ENCODE data around the gene CDH22.

Gene CDH22, protein sequence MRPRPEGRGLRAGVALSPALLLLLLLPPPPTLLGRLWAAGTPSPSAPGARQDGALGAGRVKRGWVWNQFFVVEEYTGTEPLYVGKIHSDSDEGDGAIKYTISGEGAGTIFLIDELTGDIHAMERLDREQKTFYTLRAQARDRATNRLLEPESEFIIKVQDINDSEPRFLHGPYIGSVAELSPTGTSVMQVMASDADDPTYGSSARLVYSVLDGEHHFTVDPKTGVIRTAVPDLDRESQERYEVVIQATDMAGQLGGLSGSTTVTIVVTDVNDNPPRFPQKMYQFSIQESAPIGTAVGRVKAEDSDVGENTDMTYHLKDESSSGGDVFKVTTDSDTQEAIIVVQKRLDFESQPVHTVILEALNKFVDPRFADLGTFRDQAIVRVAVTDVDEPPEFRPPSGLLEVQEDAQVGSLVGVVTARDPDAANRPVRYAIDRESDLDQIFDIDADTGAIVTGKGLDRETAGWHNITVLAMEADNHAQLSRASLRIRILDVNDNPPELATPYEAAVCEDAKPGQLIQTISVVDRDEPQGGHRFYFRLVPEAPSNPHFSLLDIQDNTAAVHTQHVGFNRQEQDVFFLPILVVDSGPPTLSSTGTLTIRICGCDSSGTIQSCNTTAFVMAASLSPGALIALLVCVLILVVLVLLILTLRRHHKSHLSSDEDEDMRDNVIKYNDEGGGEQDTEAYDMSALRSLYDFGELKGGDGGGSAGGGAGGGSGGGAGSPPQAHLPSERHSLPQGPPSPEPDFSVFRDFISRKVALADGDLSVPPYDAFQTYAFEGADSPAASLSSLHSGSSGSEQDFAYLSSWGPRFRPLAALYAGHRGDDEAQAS

DNA sequence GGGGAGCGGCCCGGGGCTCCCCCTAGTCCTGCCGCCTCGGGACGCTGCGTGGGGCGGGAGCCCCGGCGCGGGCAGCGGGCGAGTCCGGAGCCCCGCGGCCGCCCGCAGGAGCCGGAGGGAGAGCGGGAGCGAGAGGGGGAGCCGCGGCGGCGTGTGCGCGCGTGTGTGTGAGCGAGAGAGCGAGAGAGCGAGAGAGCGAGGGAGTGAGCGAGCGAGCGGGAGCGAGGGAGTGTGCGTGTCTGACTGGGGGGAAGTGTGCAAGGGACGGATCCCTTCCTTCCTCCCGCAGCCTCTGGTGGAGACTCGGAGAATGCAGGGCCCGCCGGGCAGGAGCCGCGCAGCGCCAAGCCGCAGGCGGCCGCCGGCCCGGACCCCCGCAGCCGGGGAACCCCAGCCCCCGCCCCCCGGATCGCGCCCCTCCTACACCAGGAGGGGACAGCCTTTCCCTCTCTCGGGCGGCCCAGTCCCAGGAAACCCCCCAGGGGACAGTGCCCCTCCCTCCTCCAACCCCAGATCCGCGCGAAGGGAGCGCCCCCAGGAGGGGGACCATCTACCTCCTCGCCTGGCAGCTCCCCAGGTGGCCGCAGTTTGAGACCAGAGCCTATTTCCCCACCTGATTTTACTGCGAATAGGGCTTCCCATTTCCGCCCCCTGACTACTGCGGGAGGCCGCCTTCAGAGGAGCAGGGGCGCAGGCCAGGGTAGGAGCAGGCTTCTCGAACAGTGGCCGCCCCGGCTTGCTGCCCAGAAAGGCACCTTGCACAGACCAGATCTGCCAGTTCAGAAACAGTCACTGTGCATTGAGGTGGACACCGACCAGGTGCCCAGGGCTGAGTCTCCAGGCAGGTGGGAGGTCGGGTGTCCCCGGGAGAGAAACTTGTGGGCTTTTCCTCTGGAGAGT, at the start of gene CDH22:
Gene CDH22, minus strand, starts transcription at position 241 of the 900 bp plus-strand sequence. CDS start 57,204 bp downstream, outside the sequence.
- no peaks in the 10 kb centered on the region for H4K20me1 ChIP-seq (ENCODE audit: insufficient read depth, low read length)
- H3K4me1 ChIP-seq (ENCODE audit: low read length): peaks cover 3% of the 10 kb centered on the region; the same call in 1 of the 2 replicates
- H3K27ac ChIP-seq (ENCODE audit: low read length): no peak within 1 kb of the TSS
- H3K9me3 ChIP-seq (ENCODE audit: insufficient read depth, low read length): no peaks in the 10 kb centered on the region
- no peak for TF ChIP-seq EZH2phosphoT487 (IDR thresholded peaks at IDR 0.05; ENCODE audit: low read depth)
- TF ChIP-seq, protein P1, sequence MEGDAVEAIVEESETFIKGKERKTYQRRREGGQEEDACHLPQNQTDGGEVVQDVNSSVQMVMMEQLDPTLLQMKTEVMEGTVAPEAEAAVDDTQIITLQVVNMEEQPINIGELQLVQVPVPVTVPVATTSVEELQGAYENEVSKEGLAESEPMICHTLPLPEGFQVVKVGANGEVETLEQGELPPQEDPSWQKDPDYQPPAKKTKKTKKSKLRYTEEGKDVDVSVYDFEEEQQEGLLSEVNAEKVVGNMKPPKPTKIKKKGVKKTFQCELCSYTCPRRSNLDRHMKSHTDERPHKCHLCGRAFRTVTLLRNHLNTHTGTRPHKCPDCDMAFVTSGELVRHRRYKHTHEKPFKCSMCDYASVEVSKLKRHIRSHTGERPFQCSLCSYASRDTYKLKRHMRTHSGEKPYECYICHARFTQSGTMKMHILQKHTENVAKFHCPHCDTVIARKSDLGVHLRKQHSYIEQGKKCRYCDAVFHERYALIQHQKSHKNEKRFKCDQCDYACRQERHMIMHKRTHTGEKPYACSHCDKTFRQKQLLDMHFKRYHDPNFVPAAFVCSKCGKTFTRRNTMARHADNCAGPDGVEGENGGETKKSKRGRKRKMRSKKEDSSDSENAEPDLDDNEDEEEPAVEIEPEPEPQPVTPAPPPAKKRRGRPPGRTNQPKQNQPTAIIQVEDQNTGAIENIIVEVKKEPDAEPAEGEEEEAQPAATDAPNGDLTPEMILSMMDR (IDR thresholded peaks at IDR 0.05; ENCODE audit: low read depth, low read length): peak; percentile 69
- no peaks in the 10 kb centered on the region for H3K79me2 ChIP-seq (ENCODE audit: low read length)
- peak within 1 kb of the TSS; percentile 55 for H3K9ac ChIP-seq (ENCODE audit: low read length)
- H3K36me3 ChIP-seq (replicated peaks; ENCODE audit: low read depth, low read length): no peaks in the 10 kb centered on the region
- H3K4me2 ChIP-seq (ENCODE audit: low read length): peak within 1 kb of the TSS; percentile 92
- H2AFZ ChIP-seq (ENCODE audit: low read depth, low read length): peak within 1 kb of the TSS; percentile 50; the same call in 1 of the 2 replicates
- H3K27me3 ChIP-seq (ENCODE audit: low read depth, low read length): peaks cover 51% of the 10 kb centered on the region
- H3K4me3 ChIP-seq (ENCODE audit: low read length): peak within 1 kb of the TSS; percentile 82

DNA sequence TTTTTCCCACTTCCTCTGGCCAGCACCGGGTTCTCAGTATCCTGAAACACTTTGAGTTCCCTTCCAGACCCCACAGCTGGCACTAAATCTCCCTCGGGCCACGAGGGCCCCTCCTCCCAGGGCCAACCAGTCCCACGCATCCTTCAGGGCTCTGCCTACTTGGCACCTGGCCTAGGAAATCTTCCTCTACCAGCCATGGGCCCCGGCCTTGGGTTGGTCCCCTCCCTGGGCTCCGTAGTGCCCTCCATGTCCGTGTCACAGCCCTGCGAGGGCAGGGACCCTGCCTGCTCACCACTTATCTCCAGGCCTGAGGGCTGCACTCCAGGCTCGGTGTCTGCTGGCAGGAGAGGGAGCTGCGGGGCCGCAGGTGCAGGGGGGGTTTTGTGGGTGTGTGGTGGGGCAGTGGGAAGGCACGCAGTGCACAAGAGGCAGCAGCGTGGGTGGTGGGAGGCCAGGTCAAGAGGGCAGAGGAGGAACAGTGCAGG, 48.8 kb upstream of the CDH22 start:
- H3K4me1 ChIP-seq (ENCODE audit: low read length): peaks cover 24% of the 10 kb centered on the region
- TF ChIP-seq EZH2phosphoT487 (IDR thresholded peaks at IDR 0.05; ENCODE audit: low read depth): no peak
- TF ChIP-seq, protein P1 (IDR thresholded peaks at IDR 0.05; ENCODE audit: low read depth, low read length): no peak
- no peak overlapping the region for H3K27ac ChIP-seq (ENCODE audit: low read length)
- no peak overlapping the region for H2AFZ ChIP-seq (ENCODE audit: low read depth, low read length)
- H3K4me3 ChIP-seq (ENCODE audit: low read length): no peak overlapping the region
- no peaks in the 10 kb centered on the region for H3K9me3 ChIP-seq (ENCODE audit: insufficient read depth, low read length)
- peaks cover 18% of the 10 kb centered on the region for H3K36me3 ChIP-seq (replicated peaks; ENCODE audit: low read depth, low read length)
- H3K79me2 ChIP-seq (ENCODE audit: low read length): peaks cover 19% of the 10 kb centered on the region
- no peak overlapping the region for H3K4me2 ChIP-seq (ENCODE audit: low read length)
- H3K9ac ChIP-seq (ENCODE audit: low read length): no peak overlapping the region
- no peaks in the 10 kb centered on the region for H3K27me3 ChIP-seq (ENCODE audit: low read depth, low read length)
- H4K20me1 ChIP-seq (ENCODE audit: insufficient read depth, low read length): peaks cover 49% of the 10 kb centered on the region

- H2AFZ ChIP-seq (ENCODE audit: low read depth, low read length): no peak overlapping the region
- no peaks in the 10 kb centered on the region for H3K9me3 ChIP-seq (ENCODE audit: insufficient read depth, low read length)
- TF ChIP-seq EZH2phosphoT487 (IDR thresholded peaks at IDR 0.05; ENCODE audit: low read depth): no peak
- TF ChIP-seq, protein P1 (IDR thresholded peaks at IDR 0.05; ENCODE audit: low read depth, low read length): no peak
- peaks cover 13% of the 10 kb centered on the region for H3K79me2 ChIP-seq (ENCODE audit: low read length)
- peaks cover 22% of the 10 kb centered on the region for H3K36me3 ChIP-seq (replicated peaks; ENCODE audit: low read depth, low read length)
- H3K4me1 ChIP-seq (ENCODE audit: low read length): peaks cover 24% of the 10 kb centered on the region
- H3K9ac ChIP-seq (ENCODE audit: low read length): no peak overlapping the region
- H3K27me3 ChIP-seq (ENCODE audit: low read depth, low read length): no peaks in the 10 kb centered on the region
- no peak overlapping the region for H3K27ac ChIP-seq (ENCODE audit: low read length)
- H3K4me2 ChIP-seq (ENCODE audit: low read length): no peak overlapping the region
- no peak overlapping the region for H3K4me3 ChIP-seq (ENCODE audit: low read length)
- H4K20me1 ChIP-seq (ENCODE audit: insufficient read depth, low read length): peaks cover 45% of the 10 kb centered on the region
These were observed 48.1 kb upstream of the CDH22 start for GRCh38 chr20:46356195-46357029.
